SU-DHL-6 (cell line): ENCODE data around the gene VEGFA.

Experiments used
- CTCF ChIP-seq: fragments of 200-600 bp; sonication (generic); IDR thresholded peaks from one replicate; pipeline ENCODE4 v1.5.1; 2017; ENCODE audit warnings: antibody characterized with exemption, mild to moderate bottlenecking, low read length, moderate library complexity; ENCODE audit not compliant: insufficient read depth, poor library complexity, severe bottlenecking
- EZH2phosphoT487 ChIP-seq: fragments of 200-600 bp; sonication (generic), shearing (Covaris generic); conservative IDR thresholded peaks from 2 replicates; pipeline ENCODE4 v1.6.1; 2018; ENCODE audit warnings: mild to moderate bottlenecking, antibody characterized with exemption, low read length, moderate library complexity, mixed read lengths

- TF ChIP-seq CTCF = no peak
- no peak for TF ChIP-seq EZH2phosphoT487
Observed at GRCh38 chr6:43814865-43815264, 44.9 kb downstream of the VEGFA start.
